ENCODE results near the gene SCD. TPM values are rescaled to one million over a fixed set of nuclear protein-coding genes. Genes with fewer than 3 reads are reported as not detected.

SCD gene
- total RNA-seq (2011; cell fraction: chromatin; rRNA removed; ENCODE audit: low replicate concordance), result 359 and 388 TPM in 2 replicates
- 494 and 521 TPM in 2 replicates for total RNA-seq (2011; cell fraction: nucleolus; rRNA removed)
- total RNA-seq (2011; cell fraction: nucleoplasm; rRNA removed), result 684 and 892 TPM in 2 replicates
- total RNA-seq (2014; rRNA removed) (114 and 153 TPM in 2 replicates), total RNA-seq (2014; rRNA removed; fragmentation: Illumina TruSeq; extraction: Trizol) (156 and 167 TPM in 2 replicates), total RNA-seq (2015; rRNA removed; fragmentation: Illumina TruSeq; extraction: Trizol) (159 and 165 TPM in 2 replicates), total RNA-seq (2021) (278 and 287 TPM in 2 replicates), polyA plus RNA-seq (2011; rRNA removed) (486 and 648 TPM in 2 replicates), polyA plus RNA-seq (2014; fragmentation: Illumina TruSeq; extraction: Trizol) (279 and 309 TPM in 2 replicates), polyA plus RNA-seq (2014; fragmentation: Nextera tagmentation; extraction: Ambion mirVana) (100 to 1,000 TPM; 188 to 258 TPM), polyA plus RNA-seq (2014; rRNA removed) (166 and 184 TPM in 2 replicates), polyA minus RNA-seq (2011; rRNA and poly(A)+ RNA removed) (582 and 700 TPM in 2 replicates), Bru-seq, nascent RNA (percentile 96 among the genes with signal in this experiment), BruChase-seq, experiment 1, labeled RNA remaining after a 2-hour chase (percentile 97 among the genes with signal in this experiment), BruChase-seq, experiment 2, labeled RNA remaining after a 6-hour chase (percentile 99 among the genes with signal in this experiment)
- polyA plus RNA-seq (2011; cell fraction: cytosol; rRNA removed), result 380 and 627 TPM in 2 replicates
- polyA plus RNA-seq (2011; cell fraction: nucleus; rRNA removed), result 141 and 221 TPM in 2 replicates
- 255 and 256 TPM in 2 replicates for polyA plus RNA-seq (2012)
- polyA minus RNA-seq (2011; cell fraction: cytosol; rRNA and poly(A)+ RNA removed), result 320 and 376 TPM in 2 replicates
- 39.0 and 97.6 TPM in 2 replicates for polyA minus RNA-seq (2011; cell fraction: nucleus; rRNA and poly(A)+ RNA removed)
- long read RNA-seq, experiment 1, full-length matches to known transcripts, result 307 of 781 reads
- long read RNA-seq, experiment 1, partial matches to known transcripts, result 448 of 781 reads
- long read RNA-seq, experiment 1, other reads (novel, unspliced or antisense), result 26 of 781 reads
- long read RNA-seq, experiment 2, full-length matches to known transcripts, result 72 of 344 reads
- long read RNA-seq, experiment 2, partial matches to known transcripts, result 193 of 344 reads
- long read RNA-seq, experiment 2, other reads (novel, unspliced or antisense), result 79 of 344 reads
- long read RNA-seq, experiment 3, full-length matches to known transcripts, result 15 of 55 reads
- long read RNA-seq, experiment 3, partial matches to known transcripts, result 3 of 55 reads
- long read RNA-seq, experiment 3, other reads (novel, unspliced or antisense), result 37 of 55 reads

DNA sequence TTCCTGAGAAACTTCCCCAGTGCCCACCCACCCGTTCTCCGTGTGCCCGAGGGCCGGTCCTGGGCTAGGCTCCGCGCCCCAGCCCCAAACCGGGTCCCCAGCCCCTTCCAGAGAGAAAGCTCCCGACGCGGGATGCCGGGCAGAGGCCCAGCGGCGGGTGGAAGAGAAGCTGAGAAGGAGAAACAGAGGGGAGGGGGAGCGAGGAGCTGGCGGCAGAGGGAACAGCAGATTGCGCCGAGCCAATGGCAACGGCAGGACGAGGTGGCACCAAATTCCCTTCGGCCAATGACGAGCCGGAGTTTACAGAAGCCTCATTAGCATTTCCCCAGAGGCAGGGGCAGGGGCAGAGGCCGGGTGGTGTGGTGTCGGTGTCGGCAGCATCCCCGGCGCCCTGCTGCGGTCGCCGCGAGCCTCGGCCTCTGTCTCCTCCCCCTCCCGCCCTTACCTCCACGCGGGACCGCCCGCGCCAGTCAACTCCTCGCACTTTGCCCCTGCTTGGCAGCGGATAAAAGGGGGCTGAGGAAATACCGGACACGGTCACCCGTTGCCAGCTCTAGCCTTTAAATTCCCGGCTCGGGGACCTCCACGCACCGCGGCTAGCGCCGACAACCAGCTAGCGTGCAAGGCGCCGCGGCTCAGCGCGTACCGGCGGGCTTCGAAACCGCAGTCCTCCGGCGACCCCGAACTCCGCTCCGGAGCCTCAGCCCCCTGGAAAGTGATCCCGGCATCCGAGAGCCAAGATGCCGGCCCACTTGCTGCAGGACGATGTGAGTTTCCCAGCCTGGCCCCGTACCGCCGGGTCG is at the start of gene SCD:
Gene SCD, plus strand, starts transcription at position 469 of the 803 bp plus-strand sequence. Its CDS starts 272 bp downstream, at position 741.
- Histone ChIP-seq H3K4me1 (replicated peaks in 1 of 2; ENCODE audit: control insufficient read depth in 2 of 2, insufficient read depth in 2 of 2, low read length in 2 of 2) (peaks cover 23 to 37% of the 10 kb centered on the region in 2 experiments; a peak in 4 of 5 replicates), H3K4me2 (ENCODE audit: insufficient read depth, low read length) (peak within 1 kb of the TSS; percentile 96), H3K27me3 (ENCODE audit: control insufficient read depth in 2 of 2, insufficient read depth in 2 of 2, low read length in 2 of 2) (no peaks in the 10 kb centered on the region), H2AFZ (ENCODE audit: low read depth, low read length) (no peak within 1 kb of the TSS; the same call in 1 of the 2 replicates), H3K4me3 (peak within 1 kb of the TSS; percentile 93), H3K9ac (ENCODE audit: insufficient read depth in 1 of 2, low read depth in 2 of 2, low read length in 2 of 2) (peak within 1 kb of the TSS; percentile 84 to 97), H3K36me3 (ENCODE audit: control insufficient read depth, insufficient read depth, low read length) (peaks cover 44% of the 10 kb centered on the region), H3K79me2 (ENCODE audit: control insufficient read depth, insufficient read depth, low read length) (peaks cover 67% of the 10 kb centered on the region), H3K9me1 (ENCODE audit: control insufficient read depth, insufficient read depth, low read length) (no peaks in the 10 kb centered on the region), H4K20me1 (replicated peaks; ENCODE audit: control insufficient read depth, insufficient read depth, low read length) (peaks cover 33% of the 10 kb centered on the region), H3K9me3 (replicated peaks; ENCODE audit: control insufficient read depth, insufficient read depth, low read depth, low read length) (no peaks in the 10 kb centered on the region), H3K27ac (ENCODE audit: extremely low read depth, low read depth, low read length) (peak within 1 kb of the TSS; percentile 82)
- no TSS peak for BruUV-seq (replicated peaks)
- DNase-seq (ENCODE audit: extremely low read depth in 1 of 4, low spot score in 3 of 4), result peak; percentile 83 to 94 (median 88)
- in situ Hi-C loops (cut with MboI), result loop anchor here (25.0 kb wide), 1 partner anchor 540 kb away; no protein-coding TSS in a partner anchor
- peak; percentile 87 for FAIRE-seq
- POLR2A ChIA-PET, result interaction anchor here (0.6 to 4.2 kb wide), 12 partner anchors 8 to 85 kb away, joined by 3 to 19 read pairs (median 4); no protein-coding TSS in a partner anchor
- ATAC-seq, result peak; percentile 94
- under 1% methylated on average over 20 of the region's 73 CpGs for WGBS (ENCODE audit: insufficient coverage, low coverage, missing lambda C conversion rate)
- intact Hi-C loops (cut with micrococcal nuclease), result loop anchor here (1.0 to 10.0 kb wide), 2 partner anchors 26 to 528 kb away; no protein-coding TSS in a partner anchor
- CTCF ChIA-PET (ENCODE audit: low intra/inter-chr PET ratio), result no interaction called here
- peak; percentile 44; the same call in 1 of the 2 replicates for TF ChIP-seq CHD2 (IDR thresholded peaks at IDR 0.05; ENCODE audit: low read depth, low read length)
- peak in 1 of 2 experiments; percentile 76; a peak in 1 of 4 replicates for TF ChIP-seq UBTF (IDR thresholded peaks at IDR 0.05; ENCODE audit: borderline replicate concordance in 1 of 2, low read depth in 2 of 2, low read length in 2 of 2)
- TF ChIP-seq POLR2G (IDR thresholded peaks at IDR 0.05; ENCODE audit: low read depth, low read length), result peak; percentile 82
- TF ChIP-seq SRSF3 (IDR thresholded peaks at IDR 0.05; ENCODE audit: insufficient read depth, low read length), result no peak
- peak; percentile 75 for TF ChIP-seq SUPT5H (IDR thresholded peaks at IDR 0.05)
- TF ChIP-seq ATF1 (CRISPR knock-in tag; IDR thresholded peaks at IDR 0.05), result no peak
- peak; percentile 47; the same call in 1 of the 2 replicates for TF ChIP-seq ATF1 (tag; IDR thresholded peaks at IDR 0.05)
- peak; percentile 64 for TF ChIP-seq NFYB (IDR thresholded peaks at IDR 0.05; ENCODE audit: extremely low read depth, insufficient read length)
- TF ChIP-seq ESRRA (IDR thresholded peaks at IDR 0.05; ENCODE audit: borderline replicate concordance, low read depth), result peak; percentile 51; the same call in 1 of the 2 replicates
- TF ChIP-seq CXXC5 (CRISPR knock-in tag; IDR thresholded peaks at IDR 0.05), result peak; percentile 33
- peak in 1 of 2 experiments; percentile 67; a peak in 1 of 4 replicates for TF ChIP-seq SIN3A (IDR thresholded peaks at IDR 0.05; ENCODE audit: borderline replicate concordance in 2 of 2, control insufficient read depth in 1 of 2, low read depth in 2 of 2, low read length in 2 of 2)
- TF ChIP-seq MTA1 (IDR thresholded peaks at IDR 0.05; ENCODE audit: borderline replicate concordance), result no peak
- peak; percentile 63 for TF ChIP-seq SMAD4 (CRISPR knock-in tag; conservative IDR thresholded peaks at IDR 0.05)
